Thyroid gland (tissue), 4 donors: ENCODE data around the gene PTBP2.

Experiments used
- CTCF ChIP-seq, 6 experiments: fragments of 200-600 bp in 3 of 6; fragments of 450-650 bp in 3 of 6; sonication (generic) in 3 of 6; IDR thresholded peaks; one replicate each; pipeline ENCODE4 v1.5.1; 2016 to 2019; ENCODE audit warnings: antibody characterized with exemption in 6 of 6, mild to moderate bottlenecking in 2 of 6, inconsistent platforms in 1 of 6, moderate library complexity in 1 of 6
- POLR2A ChIP-seq, 2 donors: fragments of 450-650 bp; IDR thresholded peaks; one replicate each; pipeline ENCODE4 v1.6.1; 2017; ENCODE audit warnings: antibody characterized with exemption in 2 of 2, mild to moderate bottlenecking in 2 of 2, moderate library complexity in 1 of 2

- TF ChIP-seq CTCF (IDR thresholded peaks at IDR 0.05) (no peak), POLR2A (IDR thresholded peaks at IDR 0.05) (no peak)
These were observed 36.8 kb upstream of the PTBP2 start for GRCh38 chr1:96684744-96685143.
